HAP-1 (cell line): ENCODE measurements around the gene OVOL3.

ENCODE experiments used
- DNase-seq, 2 experiments: peaks; one replicate each; pipeline ENCODE4 v3.0.0-alpha.2; 2016 to 2020; ENCODE audit warnings: low spot score in 2 of 2
- H3K27me3 ChIP-seq: fragments of 250-450 bp; sonication (Bioruptor Pico); 2 replicates; pipeline ENCODE4 v1.5.1; 2020; ENCODE audit warnings: low read depth, mild to moderate bottlenecking, moderate library complexity
- H3K36me3 ChIP-seq: fragments of 250-450 bp; sonication (Bioruptor Pico); replicated peaks from 2 replicates; pipeline ENCODE4 v1.5.1; 2020; ENCODE audit warnings: mild to moderate bottlenecking
- H3K4me1 ChIP-seq: fragments of 250-450 bp; sonication (Bioruptor Pico); 2 replicates; pipeline ENCODE4 v1.5.1; 2020; ENCODE audit warnings: mild to moderate bottlenecking
- H3K4me3 ChIP-seq: fragments of 250-450 bp; sonication (Bioruptor Pico); 2 replicates; pipeline ENCODE4 v1.5.1; 2020; ENCODE audit warnings: mild to moderate bottlenecking, moderate library complexity
- H3K9me3 ChIP-seq: fragments of 250-450 bp; sonication (Bioruptor Pico); 2 replicates; pipeline ENCODE4 v1.5.1; 2020; ENCODE audit warnings: mild to moderate bottlenecking, moderate library complexity
- in situ Hi-C: fragments of 300-500 bp; cut with MboI; formaldehyde crosslinking; loops from 3 replicates; pipeline ENCODE4 v1.14.3; 2020; ENCODE audit warnings: low sequenced_read_pairs, inconsistent platforms, mixed read lengths

Gene OVOL3

DNA sequence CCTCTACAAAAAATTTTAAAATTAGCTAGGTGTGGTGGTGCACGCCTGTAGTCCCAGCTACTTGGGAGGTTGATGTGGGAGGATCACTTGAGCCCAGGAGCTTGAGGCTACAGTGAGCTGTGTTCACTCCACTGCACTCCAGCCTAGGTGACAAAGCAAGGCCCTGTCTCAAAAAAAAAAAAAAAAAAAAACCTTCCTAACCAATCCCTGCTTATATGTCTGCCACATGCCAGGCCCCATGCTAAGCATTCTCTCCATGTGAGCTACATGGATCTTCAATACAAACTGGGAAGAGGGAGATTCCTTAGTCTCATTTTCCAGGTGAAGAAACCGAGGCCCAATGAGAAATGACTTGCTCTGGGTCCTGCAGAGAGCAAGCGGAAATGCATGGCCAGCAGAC, 2.3 kb upstream of the OVOL3 start:
- Histone ChIP-seq H3K27me3 (no peaks in the 10 kb centered on the region), H3K36me3 (peaks cover 44% of the 10 kb centered on the region), H3K4me3 (no peak overlapping the region), H3K9me3 (no peaks in the 10 kb centered on the region), H3K4me1 (peaks cover 2% of the 10 kb centered on the region; the same call in 1 of the 2 replicates)
- in situ Hi-C loops: no loop called here
- DNase-seq: no peak

GRCh38 chr19:36111200-36111539, 227 bp downstream of the OVOL3 start:
- no peak for DNase-seq
- Histone ChIP-seq H3K36me3 (peaks cover 22% of the 10 kb centered on the region), H3K4me1 (peaks cover 10% of the 10 kb centered on the region), H3K4me3 (no peak overlapping the region), H3K27me3 (no peaks in the 10 kb centered on the region), H3K9me3 (no peaks in the 10 kb centered on the region)
- in situ Hi-C loops: no loop called here

- no peak for DNase-seq
- Histone ChIP-seq H3K27me3 (no peaks in the 10 kb centered on the region), H3K4me3 (no peak overlapping the region), H3K9me3 (no peaks in the 10 kb centered on the region), H3K36me3 (peaks cover 26% of the 10 kb centered on the region), H3K4me1 (peaks cover 10% of the 10 kb centered on the region)
- in situ Hi-C loops: no loop called here
Measured at GRCh38 chr19:36112678-36113077, 1.7 kb downstream of the OVOL3 start.

GRCh38 chr19:36113425-36113824, 2.5 kb downstream of the OVOL3 start:
- Histone ChIP-seq H3K4me3 (peak overlapping the region; percentile 72), H3K36me3 (peaks cover 33% of the 10 kb centered on the region), H3K4me1 (peaks cover 10% of the 10 kb centered on the region), H3K9me3 (no peaks in the 10 kb centered on the region), H3K27me3 (no peaks in the 10 kb centered on the region)
- DNase-seq: no peak
- in situ Hi-C loops: no loop called here

DNA sequence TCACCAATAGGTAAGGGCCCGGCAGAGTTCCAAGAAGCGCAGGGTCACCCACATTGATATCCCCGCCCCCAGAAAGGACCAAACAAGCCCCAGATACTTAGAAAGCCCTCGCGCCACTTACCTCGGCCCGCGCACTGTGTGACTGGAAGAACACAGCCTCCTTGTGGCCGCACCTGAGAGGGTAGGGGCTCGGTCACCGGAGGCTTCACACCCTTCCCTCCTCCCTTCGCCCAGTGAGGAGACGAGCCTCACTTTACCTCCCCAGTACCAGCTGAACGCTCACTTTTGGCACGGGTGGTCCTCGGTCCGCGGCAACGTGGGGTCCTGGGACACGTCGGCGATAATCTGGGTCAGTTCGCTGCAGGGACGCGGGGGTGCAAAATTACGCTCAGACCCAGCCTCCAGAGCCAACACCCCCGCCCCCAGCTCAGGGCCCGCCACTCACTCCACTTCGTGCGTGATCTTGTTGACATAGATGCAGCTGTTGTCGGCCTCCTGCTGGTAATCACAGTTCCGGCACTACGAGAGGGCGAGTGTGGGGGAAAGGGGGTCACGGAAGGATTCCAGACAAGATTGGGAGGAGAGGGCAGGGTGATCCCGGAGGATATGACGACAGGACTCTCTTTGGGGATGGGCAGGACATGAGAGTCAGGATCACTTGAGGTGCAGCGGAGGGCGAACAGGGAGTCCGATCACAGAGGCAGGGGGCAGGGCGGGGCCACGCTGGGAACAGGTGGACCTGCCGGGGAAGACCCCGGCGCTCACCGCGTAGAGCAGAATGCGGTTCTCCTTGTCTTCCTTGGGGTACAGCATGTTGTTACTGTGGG, 3.2 kb downstream of the OVOL3 start:
- H3K4me1 ChIP-seq: peaks cover 10% of the 10 kb centered on the region
- H3K9me3 ChIP-seq: no peaks in the 10 kb centered on the region
- in situ Hi-C loops: no loop called here
- peak overlapping the region; percentile 72 for H3K4me3 ChIP-seq
- peaks cover 38% of the 10 kb centered on the region for H3K36me3 ChIP-seq
- peak in 1 of 2 experiments; percentile 59 for DNase-seq
- no peaks in the 10 kb centered on the region for H3K27me3 ChIP-seq

DNA sequence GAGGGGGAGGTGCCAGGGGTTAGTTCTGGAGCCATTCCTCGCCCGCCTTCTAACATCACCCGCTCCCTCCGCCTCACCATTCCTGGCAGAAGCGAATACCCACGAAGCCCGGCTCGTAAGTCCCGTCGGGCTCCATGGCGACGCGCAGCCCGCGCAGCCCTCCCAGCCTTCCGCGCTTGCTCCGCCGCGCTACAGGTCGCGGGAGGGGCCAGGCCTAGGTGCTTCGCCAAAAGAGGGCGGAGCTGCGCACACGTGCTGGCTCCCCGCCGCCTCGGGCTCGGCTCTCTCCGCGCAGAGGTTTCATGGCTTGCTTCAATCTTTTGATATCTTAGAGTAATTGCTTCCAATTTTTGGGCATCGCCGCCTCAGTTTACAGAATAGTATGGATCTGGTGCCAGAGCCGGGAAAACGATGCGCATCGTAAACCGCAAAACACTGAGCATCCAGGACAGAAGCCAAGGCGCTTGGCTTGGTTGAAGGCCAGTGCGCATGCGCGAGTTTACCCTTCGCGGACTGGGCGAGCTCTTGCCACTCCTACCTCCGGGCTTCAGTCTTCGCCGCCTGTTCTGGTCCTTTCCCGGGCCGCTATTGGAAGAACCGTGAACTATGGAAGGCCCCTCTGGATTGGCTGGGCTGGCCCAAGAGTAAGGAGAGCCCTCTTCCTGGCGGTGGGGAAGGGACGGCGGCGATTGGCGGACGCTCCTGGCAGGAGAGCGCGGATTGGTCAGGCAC, 3.9 kb downstream of the OVOL3 start, which contains the start of gene POLR2I:
TSS of gene POLR2I (minus strand) at position 155 of the 732 bp plus-strand sequence. CDS start at position 136, 19 bp downstream.
- H3K27me3 ChIP-seq: no peaks in the 10 kb centered on the region
- peaks cover 38% of the 10 kb centered on the region for H3K36me3 ChIP-seq
- no peaks in the 10 kb centered on the region for H3K9me3 ChIP-seq
- peaks cover 12% of the 10 kb centered on the region for H3K4me1 ChIP-seq
- peak; percentile 99 for DNase-seq
- in situ Hi-C loops: no loop called here
- peak within 1 kb of the TSS; percentile 72 for H3K4me3 ChIP-seq

DNA sequence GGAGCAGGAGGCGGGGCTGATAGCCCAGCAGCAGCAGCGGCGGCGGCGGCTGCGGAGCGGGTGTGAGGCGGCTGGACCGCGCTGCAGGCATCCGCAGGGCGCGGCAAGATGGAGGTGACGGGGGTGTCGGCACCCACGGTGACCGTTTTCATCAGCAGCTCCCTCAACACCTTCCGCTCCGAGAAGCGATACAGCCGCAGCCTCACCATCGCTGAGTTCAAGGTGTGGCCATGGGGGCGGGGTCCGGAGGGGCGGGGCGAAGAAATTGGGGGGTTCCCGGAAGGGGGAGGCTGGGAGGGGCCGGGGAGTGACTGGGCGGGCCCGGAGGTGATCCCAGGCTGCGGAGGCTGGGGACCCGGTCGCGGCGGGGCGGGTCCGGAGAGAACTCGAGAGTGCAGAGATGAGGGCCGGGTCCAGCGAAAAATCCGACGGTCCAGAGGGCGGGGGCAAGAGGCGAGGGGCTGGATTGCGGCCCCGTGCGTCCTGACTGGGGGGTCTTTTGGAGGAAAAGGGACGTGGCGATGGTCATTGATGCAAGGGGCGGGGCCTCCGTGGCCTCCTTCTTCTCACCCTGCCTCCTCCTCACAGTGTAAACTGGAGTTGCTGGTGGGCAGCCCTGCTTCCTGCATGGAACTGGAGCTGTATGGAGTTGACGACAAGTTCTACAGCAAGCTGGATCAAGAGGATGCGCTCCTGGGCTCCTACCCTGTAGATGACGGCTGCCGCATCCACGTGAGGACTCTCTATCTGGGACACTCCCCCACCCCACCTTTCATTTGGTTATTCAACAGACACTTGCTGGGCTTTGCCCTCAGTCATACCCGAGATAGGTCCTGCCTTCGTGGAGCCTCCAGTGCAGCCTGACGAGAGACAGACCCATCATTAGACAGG, 4.8 kb downstream of the OVOL3 start, which contains the start of gene TBCB:
TSS of gene TBCB (plus strand) at position 16 of the 891 bp plus-strand sequence. CDS start at position 109, 93 bp downstream.
- Histone ChIP-seq H3K27me3 (no peaks in the 10 kb centered on the region), H3K9me3 (no peaks in the 10 kb centered on the region), H3K4me3 (peak within 1 kb of the TSS; percentile 72), H3K36me3 (peaks cover 38% of the 10 kb centered on the region), H3K4me1 (peaks cover 17% of the 10 kb centered on the region)
- no peak for DNase-seq
- in situ Hi-C loops: no loop called here

DNA sequence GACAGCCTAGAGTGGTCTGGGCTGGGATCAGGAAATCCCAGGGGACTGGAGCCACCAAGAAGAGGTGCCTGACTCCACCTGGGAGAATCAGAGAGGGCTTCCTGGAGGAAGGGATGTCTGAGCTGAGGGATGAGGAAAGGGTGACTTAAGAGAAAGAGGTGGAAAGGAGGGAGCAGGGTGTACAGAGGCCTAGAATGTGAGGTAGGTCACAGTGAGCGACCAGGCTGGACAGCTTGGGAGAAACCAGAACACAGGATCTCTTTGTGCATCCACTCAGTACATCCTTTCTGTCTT, 5.3 kb downstream of the OVOL3 start:
- peaks cover 38% of the 10 kb centered on the region for H3K36me3 ChIP-seq
- DNase-seq: no peak

DNA sequence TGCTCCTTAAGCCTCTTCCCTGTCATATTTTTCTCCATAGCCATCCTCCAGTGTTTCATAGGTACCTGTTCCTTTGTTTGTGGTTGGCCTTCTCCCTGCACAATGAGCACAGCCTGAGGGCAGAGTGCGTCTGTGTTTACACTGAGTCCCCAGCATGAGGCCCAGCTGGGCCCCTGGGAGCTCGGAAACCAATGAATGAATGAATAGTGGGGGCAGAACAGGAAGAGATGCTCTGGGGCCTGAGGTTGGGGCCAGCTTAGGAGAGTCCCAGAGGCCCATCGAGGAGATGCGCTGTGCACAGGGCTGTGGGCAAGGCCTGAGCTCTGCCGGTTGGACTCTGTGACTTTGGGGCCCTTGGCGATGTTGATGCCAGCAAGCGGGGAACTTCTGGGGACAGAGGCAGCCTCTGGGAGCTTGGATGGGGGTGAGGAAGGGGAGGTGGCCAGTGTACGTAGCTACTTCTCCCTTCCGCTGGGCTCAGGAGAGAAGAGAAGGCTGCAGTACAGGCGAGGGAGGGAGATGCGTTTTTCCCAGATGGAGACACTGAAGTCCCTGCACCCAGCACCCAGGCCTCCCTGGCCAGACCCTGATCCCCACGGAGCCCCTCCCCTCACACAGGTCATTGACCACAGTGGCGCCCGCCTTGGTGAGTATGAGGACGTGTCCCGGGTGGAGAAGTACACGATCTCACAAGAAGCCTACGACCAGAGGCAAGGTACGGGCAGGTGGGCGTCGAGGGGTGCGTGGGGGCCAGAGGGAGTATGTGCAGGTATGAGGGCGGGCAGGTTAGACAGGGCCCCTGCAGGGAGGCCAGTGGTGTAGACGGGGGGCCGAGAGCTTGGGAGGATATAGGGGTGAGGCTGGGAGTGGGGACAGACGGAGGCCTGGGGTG, 9.4 kb downstream of the OVOL3 start:
- H3K4me3 ChIP-seq: no peak overlapping the region
- no peaks in the 10 kb centered on the region for H3K27me3 ChIP-seq
- peaks cover 40% of the 10 kb centered on the region for H3K36me3 ChIP-seq
- no peaks in the 10 kb centered on the region for H3K9me3 ChIP-seq
- H3K4me1 ChIP-seq: peaks cover 12% of the 10 kb centered on the region
- in situ Hi-C loops: no loop called here
- DNase-seq: peak; percentile 45 to 79

More for the DNA sequence above, 5.3 kb downstream of the OVOL3 start:
- Histone ChIP-seq H3K9me3 (no peaks in the 10 kb centered on the region), H3K4me3 (peak overlapping the region; percentile 72), H3K27me3 (no peaks in the 10 kb centered on the region), H3K4me1 (peaks cover 17% of the 10 kb centered on the region)
- in situ Hi-C loops: no loop called here

GRCh38 chr19:36120984-36121358, 10.0 kb downstream of the OVOL3 start:
- no peak for DNase-seq
- H3K27me3 ChIP-seq: no peaks in the 10 kb centered on the region
- no peak overlapping the region for H3K4me3 ChIP-seq
- peaks cover 9% of the 10 kb centered on the region for H3K4me1 ChIP-seq
- no peaks in the 10 kb centered on the region for H3K9me3 ChIP-seq
- in situ Hi-C loops: no loop called here
- H3K36me3 ChIP-seq: peaks cover 43% of the 10 kb centered on the region

DNA sequence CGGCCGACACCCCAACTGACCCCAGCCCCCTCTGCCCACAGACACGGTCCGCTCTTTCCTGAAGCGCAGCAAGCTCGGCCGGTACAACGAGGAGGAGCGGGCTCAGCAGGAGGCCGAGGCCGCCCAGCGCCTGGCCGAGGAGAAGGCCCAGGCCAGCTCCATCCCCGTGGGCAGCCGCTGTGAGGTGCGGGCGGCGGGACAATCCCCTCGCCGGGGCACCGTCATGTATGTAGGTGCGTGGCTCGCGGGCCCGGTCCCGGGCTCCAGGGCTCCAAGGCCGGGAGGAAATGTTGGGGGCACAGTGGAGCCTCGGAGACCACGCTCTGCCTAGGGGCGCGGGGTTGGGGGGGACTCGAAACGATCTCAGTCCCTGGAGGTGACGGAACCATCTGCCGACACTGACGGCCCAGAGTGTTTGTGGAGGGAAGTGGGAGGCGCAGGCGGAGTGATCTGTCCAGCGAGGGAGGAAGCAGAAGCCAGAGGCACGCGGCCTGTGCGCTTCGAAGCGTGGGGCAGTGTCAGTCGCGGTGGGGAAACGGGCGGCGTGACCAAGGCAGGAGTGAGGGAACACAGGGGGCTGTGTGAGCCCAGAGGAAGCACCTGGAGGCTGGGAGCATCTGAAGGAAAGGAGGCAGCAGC, 10.7 kb downstream of the OVOL3 start:
- H3K36me3 ChIP-seq: peaks cover 43% of the 10 kb centered on the region
- H3K4me1 ChIP-seq: peaks cover 6% of the 10 kb centered on the region
- no peaks in the 10 kb centered on the region for H3K9me3 ChIP-seq
- H3K27me3 ChIP-seq: no peaks in the 10 kb centered on the region
- in situ Hi-C loops: no loop called here
- H3K4me3 ChIP-seq: no peak overlapping the region
- no peak for DNase-seq

DNA sequence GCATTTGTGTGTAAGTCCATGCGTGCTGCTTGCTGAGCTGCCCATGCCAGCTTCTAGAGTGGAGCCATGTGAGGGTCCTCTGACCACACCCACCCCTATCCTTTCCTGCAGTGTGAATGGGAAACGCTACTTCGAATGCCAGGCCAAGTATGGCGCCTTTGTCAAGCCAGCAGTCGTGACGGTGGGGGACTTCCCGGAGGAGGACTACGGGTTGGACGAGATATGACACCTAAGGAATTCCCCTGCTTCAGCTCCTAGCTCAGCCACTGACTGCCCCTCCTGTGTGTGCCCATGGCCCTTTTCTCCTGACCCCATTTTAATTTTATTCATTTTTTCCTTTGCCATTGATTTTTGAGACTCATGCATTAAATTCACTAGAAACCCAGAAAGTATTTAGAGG, 14.6 kb downstream of the OVOL3 start:
- Histone ChIP-seq H3K27me3 (no peaks in the 10 kb centered on the region), H3K4me1 (peaks cover 11% of the 10 kb centered on the region), H3K9me3 (no peaks in the 10 kb centered on the region), H3K36me3 (peaks cover 23% of the 10 kb centered on the region), H3K4me3 (no peak overlapping the region)
- no peak for DNase-seq
- in situ Hi-C loops: loop anchor here (5.0 kb wide), 1 partner anchor 47 kb away; no protein-coding TSS in a partner anchor
